H9 (cell line): ENCODE measurements around the gene TSSC4. TPM values are rescaled to one million over a fixed set of nuclear protein-coding genes. Genes with fewer than 3 reads are reported as not detected.

ENCODE experiments used
- DNase-seq: peaks from one replicate; pipeline ENCODE4 v3.0.0-alpha.2; 2017
- H2AFZ ChIP-seq: one replicate; pipeline ENCODE4 v1.6.1; 2013; ENCODE audit warnings: mild to moderate bottlenecking, low read length, control low read depth, moderate library complexity
- H2AK5ac ChIP-seq: 2 replicates; pipeline ENCODE4 v1.6.1; 2013; ENCODE audit warnings: low read length, control low read depth, mixed read lengths; ENCODE audit not compliant: insufficient read length
- H2BK120ac ChIP-seq: one replicate; pipeline ENCODE4 v1.6.1; 2013; ENCODE audit warnings: low read depth, mild to moderate bottlenecking, low read length, control low read depth, inconsistent platforms; ENCODE audit not compliant: poor library complexity, severe bottlenecking
- H2BK12ac ChIP-seq: 2 replicates; pipeline ENCODE4 v1.6.1; 2013; ENCODE audit warnings: low read length, control low read depth, mixed read lengths, low read depth; ENCODE audit not compliant: insufficient read length
- H2BK15ac ChIP-seq: 2 replicates; pipeline ENCODE4 v1.6.1; 2013; ENCODE audit warnings: low read depth, low read length, control low read depth
- H2BK20ac ChIP-seq: one replicate; pipeline ENCODE4 v1.6.1; 2013; ENCODE audit warnings: low read depth, mild to moderate bottlenecking, low read length, control low read depth, inconsistent platforms; ENCODE audit not compliant: poor library complexity, severe bottlenecking
- H2BK5ac ChIP-seq: 2 replicates; pipeline ENCODE4 v1.6.1; 2013; ENCODE audit warnings: low read length, control low read depth, mixed read lengths; ENCODE audit not compliant: insufficient read length
- H3K14ac ChIP-seq: 2 replicates; pipeline ENCODE4 v1.6.1; 2013; ENCODE audit warnings: low read length, control low read depth; ENCODE audit not compliant: insufficient read depth
- H3K18ac ChIP-seq: 2 replicates; pipeline ENCODE4 v1.6.1; 2013; ENCODE audit warnings: low read depth, mild to moderate bottlenecking, mixed read lengths, low read length, control low read depth; ENCODE audit not compliant: insufficient read length
- H3K23ac ChIP-seq: 2 replicates; pipeline ENCODE4 v1.6.1; 2013; ENCODE audit warnings: low read length, control low read depth, mixed read lengths, low read depth; ENCODE audit not compliant: insufficient read length
- H3K23me2 ChIP-seq: 2 replicates; pipeline ENCODE4 v1.6.1; 2013; ENCODE audit warnings: low read depth, mild to moderate bottlenecking, mixed read lengths, low read length, control low read depth; ENCODE audit not compliant: insufficient read length, poor library complexity, severe bottlenecking
- H3K27ac ChIP-seq: 2 replicates; pipeline ENCODE4 v1.5.1; 2013; ENCODE audit warnings: low read length, control low read depth, mixed read lengths, low read depth; ENCODE audit not compliant: insufficient read length
- H3K27me3 ChIP-seq: 2 replicates; pipeline ENCODE4 v1.6.1; 2013; ENCODE audit warnings: low read length, control low read depth, inconsistent platforms; ENCODE audit not compliant: insufficient read depth
- H3K4ac ChIP-seq: 2 replicates; pipeline ENCODE4 v1.6.1; 2013; ENCODE audit warnings: low read depth, mild to moderate bottlenecking, control low read depth, inconsistent platforms, low read length, moderate library complexity
- H3K4me1 ChIP-seq: 2 replicates; pipeline ENCODE4 v1.6.1; 2013; ENCODE audit warnings: low read length, control low read depth, inconsistent platforms; ENCODE audit not compliant: insufficient read depth
- H3K4me2 ChIP-seq: 2 replicates; pipeline ENCODE4 v1.6.1; 2013; ENCODE audit warnings: low read length, control low read depth, mixed read lengths; ENCODE audit not compliant: insufficient read length, insufficient read depth
- H3K56ac ChIP-seq: 2 replicates; pipeline ENCODE4 v1.6.1; 2013; ENCODE audit warnings: low read depth, mild to moderate bottlenecking, mixed read lengths, low read length, control low read depth; ENCODE audit not compliant: insufficient read length
- H3K79me1 ChIP-seq: 2 replicates; pipeline ENCODE4 v1.6.1; 2013; ENCODE audit warnings: low read depth, mild to moderate bottlenecking, moderate library complexity, low read length, control low read depth, inconsistent platforms; ENCODE audit not compliant: insufficient read depth, poor library complexity, severe bottlenecking
- H3K79me2 ChIP-seq: 2 replicates; pipeline ENCODE4 v1.6.1; 2013; ENCODE audit warnings: low read length, control low read depth, inconsistent platforms; ENCODE audit not compliant: insufficient read depth
- H3K9ac ChIP-seq: 2 replicates; pipeline ENCODE4 v1.6.1; 2013; ENCODE audit warnings: low read length, control low read depth, mixed read lengths; ENCODE audit not compliant: insufficient read length; ENCODE audit errors: extremely low read depth
- H3K9me3 ChIP-seq: one replicate; pipeline ENCODE4 v1.6.1; 2013; ENCODE audit warnings: low read depth, low read length, inconsistent platforms; ENCODE audit not compliant: control insufficient read depth
- H3T11ph ChIP-seq: one replicate; pipeline ENCODE4 v1.6.1; 2013; ENCODE audit warnings: mild to moderate bottlenecking, low read length, control low read depth, inconsistent platforms
- H4K20me1 ChIP-seq: one replicate; pipeline ENCODE4 v1.6.1; 2013; ENCODE audit not compliant: control insufficient read depth, insufficient read length, insufficient read depth
- H4K5ac ChIP-seq: 2 replicates; pipeline ENCODE4 v1.6.1; 2013; ENCODE audit warnings: low read depth, mild to moderate bottlenecking, mixed read lengths, low read length, control low read depth; ENCODE audit not compliant: insufficient read length
- H4K8ac ChIP-seq: replicated peaks from 2 replicates; pipeline ENCODE4 v1.6.1; 2013; ENCODE audit warnings: low read length, control low read depth, mixed read lengths, low read depth; ENCODE audit not compliant: insufficient read length
- H4K91ac ChIP-seq: 2 replicates; pipeline ENCODE4 v1.6.1; 2013; ENCODE audit warnings: low read depth, mild to moderate bottlenecking, moderate library complexity, mixed read lengths, low read length, control low read depth; ENCODE audit not compliant: insufficient read length
- H3K27ac Mint-ChIP-seq, 3 experiments: 2 replicates in 2 of 3; 3 replicates in 1 of 3; pipeline ENCODE4 v1.8.0; 2020 to 2021; ENCODE audit warnings: mixed read lengths in 3 of 3, mild to moderate bottlenecking in 1 of 3, moderate library complexity in 1 of 3
- H3K27me3 Mint-ChIP-seq: 2 replicates; pipeline ENCODE4 v1.8.0; 2021; ENCODE audit warnings: low read depth, mild to moderate bottlenecking, moderate library complexity, mixed read lengths
- H3K36me3 Mint-ChIP-seq, 3 experiments: 2 replicates in 2 of 3; 3 replicates in 1 of 3; pipeline ENCODE4 v1.8.0; 2020 to 2021; ENCODE audit warnings: low read depth in 3 of 3, mixed read lengths in 3 of 3; ENCODE audit not compliant: insufficient read depth in 1 of 3
- H3K4me1 Mint-ChIP-seq, 2 experiments: 2 replicates each; pipeline ENCODE4 v1.8.0; 2020; ENCODE audit warnings: mixed read lengths in 2 of 2
- H3K4me3 Mint-ChIP-seq, 2 experiments: 2 replicates in 1 of 2; 3 replicates in 1 of 2; pipeline ENCODE4 v1.8.0; 2020 to 2021; ENCODE audit warnings: mild to moderate bottlenecking in 2 of 2, mixed read lengths in 2 of 2, moderate library complexity in 1 of 2
- H3K9me3 Mint-ChIP-seq, 2 experiments: 2 replicates in 1 of 2; 3 replicates in 1 of 2; pipeline ENCODE4 v1.8.0; 2020; ENCODE audit warnings: mild to moderate bottlenecking in 2 of 2, mixed read lengths in 2 of 2, moderate library complexity in 1 of 2
- WGBS: extraction: QIAGEN DNeasy Blood & Tissue Kit; methylation state at CpG from one replicate; pipeline ENCODE4 v1.1.7; 2013; ENCODE audit warnings: missing lambda C conversion rate, low lambda C conversion rate, mixed read lengths; ENCODE audit not compliant: insufficient read length; ENCODE audit errors: extremely low coverage; 5-methylcytosine and 5-hydroxymethylcytosine counted together
- total RNA-seq: library from RNA; stranded (reverse); gene quantifications from 2 replicates; pipeline ENCODE4 v1.2.1, GENCODE V29; 2021
- TF ChIP-seq, protein P1 (sequence below): fragments of 200-600 bp; sonication (generic); conservative IDR thresholded peaks from 3 replicates; pipeline ENCODE4 v1.8.0; 2021; ENCODE audit warnings: antibody characterized with exemption, mild to moderate bottlenecking

Gene TSSC4
- total RNA-seq, 1 experiment from 2014 or later: 51.0 TPM

DNA sequence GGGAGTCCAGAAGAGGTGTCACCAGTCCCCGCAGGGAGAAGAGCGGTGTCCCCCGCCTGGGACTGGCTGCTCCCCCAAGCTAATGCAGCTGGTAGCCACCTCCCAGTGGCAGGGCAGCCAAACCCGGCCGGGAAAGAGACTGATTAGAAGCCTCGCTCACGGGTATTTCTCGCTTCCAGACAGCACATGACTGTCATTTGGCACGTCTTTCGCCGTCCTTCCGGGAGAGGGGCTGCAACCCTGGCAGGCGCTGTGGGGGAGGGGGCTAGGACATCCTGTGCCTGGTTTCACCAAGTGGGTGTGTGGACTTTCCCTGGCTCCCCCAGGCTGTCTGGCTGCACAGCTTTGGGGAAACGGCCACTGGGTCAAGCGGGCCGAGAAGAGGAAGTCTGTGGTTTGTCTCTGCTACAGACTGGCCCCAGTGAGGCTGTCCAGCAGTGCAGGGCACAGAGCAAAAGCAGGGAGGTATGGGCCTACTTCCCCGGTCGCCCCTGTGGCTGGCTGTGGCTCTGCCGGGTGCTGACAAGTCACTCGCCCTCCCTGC lies 19.7 kb upstream of the TSSC4 start:
- H3K27ac ChIP-seq: no peak overlapping the region
- no peak overlapping the region for H3K23ac ChIP-seq
- H3K79me1 ChIP-seq: no peaks in the 10 kb centered on the region
- H2BK120ac ChIP-seq: no peak overlapping the region
- Mint-ChIP-seq H3K36me3 (peaks cover 5 to 8% (median 6%) of the 10 kb centered on the region in 3 experiments), H3K27ac (peak overlapping the region in 1 of 3 experiments; percentile 79; a peak in 2 of 7 replicates), H3K9me3 (no peaks in the 10 kb centered on the region), H3K27me3 (no peaks in the 10 kb centered on the region), H3K4me1 (peaks cover 11 to 27% of the 10 kb centered on the region in 2 experiments), H3K4me3 (no peak overlapping the region)
- no peaks in the 10 kb centered on the region; the same call in 1 of the 2 replicates for H3K27me3 ChIP-seq
- no peak overlapping the region for H3T11ph ChIP-seq
- H2AK5ac ChIP-seq: no peak overlapping the region
- H4K5ac ChIP-seq: no peak overlapping the region
- no peak overlapping the region for H2BK15ac ChIP-seq
- peaks cover 42% of the 10 kb centered on the region; the same call in 1 of the 2 replicates for H3K79me2 ChIP-seq
- WGBS: no CpG with 5 or more reads among the region's 20 CpGs
- no peak overlapping the region for H2BK12ac ChIP-seq
- H2BK5ac ChIP-seq: no peak overlapping the region
- no peaks in the 10 kb centered on the region for H3K9me3 ChIP-seq
- no peaks in the 10 kb centered on the region for H4K20me1 ChIP-seq
- no peaks in the 10 kb centered on the region for H3K4me1 ChIP-seq
- no peak overlapping the region for H3K18ac ChIP-seq
- H4K91ac ChIP-seq: no peak overlapping the region
- peaks cover 11% of the 10 kb centered on the region for H3K23me2 ChIP-seq
- no peak overlapping the region for H3K9ac ChIP-seq
- H3K56ac ChIP-seq: no peak overlapping the region
- TF ChIP-seq, protein P1, sequence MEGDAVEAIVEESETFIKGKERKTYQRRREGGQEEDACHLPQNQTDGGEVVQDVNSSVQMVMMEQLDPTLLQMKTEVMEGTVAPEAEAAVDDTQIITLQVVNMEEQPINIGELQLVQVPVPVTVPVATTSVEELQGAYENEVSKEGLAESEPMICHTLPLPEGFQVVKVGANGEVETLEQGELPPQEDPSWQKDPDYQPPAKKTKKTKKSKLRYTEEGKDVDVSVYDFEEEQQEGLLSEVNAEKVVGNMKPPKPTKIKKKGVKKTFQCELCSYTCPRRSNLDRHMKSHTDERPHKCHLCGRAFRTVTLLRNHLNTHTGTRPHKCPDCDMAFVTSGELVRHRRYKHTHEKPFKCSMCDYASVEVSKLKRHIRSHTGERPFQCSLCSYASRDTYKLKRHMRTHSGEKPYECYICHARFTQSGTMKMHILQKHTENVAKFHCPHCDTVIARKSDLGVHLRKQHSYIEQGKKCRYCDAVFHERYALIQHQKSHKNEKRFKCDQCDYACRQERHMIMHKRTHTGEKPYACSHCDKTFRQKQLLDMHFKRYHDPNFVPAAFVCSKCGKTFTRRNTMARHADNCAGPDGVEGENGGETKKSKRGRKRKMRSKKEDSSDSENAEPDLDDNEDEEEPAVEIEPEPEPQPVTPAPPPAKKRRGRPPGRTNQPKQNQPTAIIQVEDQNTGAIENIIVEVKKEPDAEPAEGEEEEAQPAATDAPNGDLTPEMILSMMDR: no peak
- H2BK20ac ChIP-seq: no peak overlapping the region
- H4K8ac ChIP-seq: no peak overlapping the region
- H3K14ac ChIP-seq: no peak overlapping the region; the same call in 1 of the 2 replicates
- no peak overlapping the region for H3K4ac ChIP-seq
- no peak overlapping the region for H2AFZ ChIP-seq
- no peak overlapping the region for H3K4me2 ChIP-seq
- DNase-seq: no peak
